GM11168 (cell line): Measurements from ENCODE around the gene TANK.
"Not testable (repeated sequence)": the region's sequence is repeated elsewhere in the genome, so short reads cannot be mapped to it uniquely, and the experiment has no call there.

Experiments used
- in situ Hi-C: fragments of 300-500 bp; cut with MboI; formaldehyde crosslinking; loops from one replicate; pipeline ENCODE4 v1.12.0; 2022; ENCODE audit warnings: low sequenced_read_pairs; ENCODE audit not compliant: unreplicated experiment

Gene TANK

GRCh38 chr2:161217597-161218185, 57.5 kb downstream of the TANK start:
- in situ Hi-C loops, result no loop called here

DNA sequence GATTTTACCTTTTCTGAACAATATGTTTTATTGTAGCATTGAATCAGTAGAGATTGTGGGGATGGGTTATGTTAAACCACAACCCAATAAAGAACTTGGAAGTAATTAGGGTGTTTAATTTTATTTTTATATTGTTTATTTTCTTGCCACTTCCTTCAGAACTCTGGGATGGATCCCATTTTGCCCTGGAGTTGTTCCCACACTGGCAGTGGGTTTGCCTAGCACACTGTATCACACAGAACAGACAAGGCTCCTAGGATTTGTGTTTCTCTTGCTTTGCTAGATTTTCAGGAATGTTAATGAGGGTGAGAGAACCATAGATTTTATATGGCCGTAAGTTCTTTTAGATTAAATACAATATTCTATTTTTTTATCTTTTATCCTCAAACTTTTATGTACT, 59.0 kb downstream of the TANK start:
- in situ Hi-C loops, result no loop called here

GRCh38 chr2:161223139-161223732, 63.0 kb downstream of the TANK start:
- in situ Hi-C loops, result no loop called here

DNA sequence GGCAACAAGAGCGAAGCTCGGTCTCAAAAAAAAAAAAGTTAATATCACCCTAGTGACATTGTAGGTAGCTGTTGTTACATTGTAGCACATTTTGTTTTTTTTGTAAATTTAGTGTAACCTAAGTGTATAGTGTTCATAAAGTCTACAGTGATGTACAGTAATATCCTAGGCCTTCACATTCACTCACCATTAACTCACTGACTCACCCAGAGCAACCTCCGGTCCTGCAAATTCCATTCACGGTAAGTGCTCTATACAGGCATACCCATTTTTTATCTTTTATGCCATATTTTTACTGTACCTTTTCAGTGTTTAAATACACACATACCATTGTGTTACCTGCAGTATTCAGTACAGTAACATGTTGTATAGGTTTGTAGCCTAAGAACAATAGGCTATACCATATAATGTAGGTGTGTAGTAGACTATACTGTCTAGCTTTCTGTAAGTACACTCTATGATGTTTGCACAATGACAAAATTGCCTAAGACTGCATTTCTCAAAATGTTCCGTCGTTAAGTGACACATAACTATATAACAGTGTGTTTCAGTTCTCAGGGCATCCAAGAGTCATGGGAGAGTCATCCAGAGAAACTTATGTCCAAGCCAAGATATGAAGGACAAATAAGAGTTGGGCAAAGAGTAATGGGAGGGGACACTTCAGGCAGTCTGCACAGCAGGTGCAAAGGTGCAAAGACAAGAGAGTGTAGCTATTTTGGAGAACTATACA, 68.4 kb downstream of the TANK start:
- in situ Hi-C loops, result no loop called here

DNA sequence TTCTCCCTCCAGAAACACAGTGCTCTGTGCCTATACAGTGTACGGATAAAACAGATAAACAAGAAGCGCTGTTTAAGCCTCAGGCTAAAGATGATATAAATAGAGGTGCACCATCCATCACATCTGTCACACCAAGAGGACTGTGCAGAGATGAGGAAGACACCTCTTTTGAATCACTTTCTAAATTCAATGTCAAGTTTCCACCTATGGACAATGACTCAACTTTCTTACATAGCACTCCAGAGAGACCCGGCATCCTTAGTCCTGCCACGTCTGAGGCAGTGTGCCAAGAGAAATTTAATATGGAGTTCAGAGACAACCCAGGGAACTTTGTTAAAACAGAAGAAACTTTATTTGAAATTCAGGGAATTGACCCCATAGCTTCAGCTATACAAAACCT, 70.7 kb downstream of the TANK start:
- in situ Hi-C loops, result no loop called here

DNA sequence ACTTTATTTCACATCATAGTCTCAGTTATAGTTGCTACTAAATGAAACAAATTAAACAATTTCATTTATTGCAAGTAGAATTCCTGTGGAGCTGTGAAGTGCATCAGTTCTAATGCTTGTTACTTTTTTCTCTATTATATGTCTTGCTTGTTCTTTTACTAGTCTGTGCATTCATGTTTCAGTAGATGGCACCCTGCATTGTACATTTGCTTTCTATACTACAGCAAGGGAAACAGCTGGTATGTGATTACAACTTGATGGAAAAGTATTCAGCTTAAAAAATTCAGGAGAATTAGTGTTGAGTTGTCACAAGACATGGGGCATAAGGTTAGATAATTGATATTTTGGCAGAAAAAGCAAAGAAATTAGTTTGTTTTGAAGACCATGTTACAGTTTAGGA, 72.3 kb downstream of the TANK start:
- in situ Hi-C loops, result no loop called here

DNA sequence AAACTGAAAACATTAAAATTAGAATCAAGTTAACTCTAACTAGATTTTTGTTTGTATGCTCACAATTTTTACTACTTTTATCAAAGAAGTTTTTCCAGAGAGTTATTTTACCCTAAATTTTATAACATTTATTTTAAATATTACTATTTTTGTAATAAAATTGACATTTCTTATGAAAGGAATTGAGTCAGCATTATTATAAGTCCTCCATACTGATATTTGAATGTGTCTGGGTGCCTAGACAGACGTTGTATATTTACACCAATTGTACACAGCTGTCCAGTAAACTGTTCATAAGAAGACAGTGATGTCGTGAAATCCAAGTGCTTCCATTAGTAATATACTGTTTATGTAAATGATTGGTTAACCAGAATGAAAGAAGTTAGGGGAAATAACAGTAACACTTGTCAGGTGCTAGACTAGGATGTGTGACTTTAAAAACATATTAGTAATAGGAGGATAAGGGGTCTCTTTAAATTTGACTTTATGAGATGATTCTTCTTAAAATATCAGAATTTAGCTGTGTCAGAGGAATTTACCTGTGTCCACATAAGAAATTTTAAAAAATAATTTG, 73.7 kb downstream of the TANK start:
- in situ Hi-C loops, result no loop called here

DNA sequence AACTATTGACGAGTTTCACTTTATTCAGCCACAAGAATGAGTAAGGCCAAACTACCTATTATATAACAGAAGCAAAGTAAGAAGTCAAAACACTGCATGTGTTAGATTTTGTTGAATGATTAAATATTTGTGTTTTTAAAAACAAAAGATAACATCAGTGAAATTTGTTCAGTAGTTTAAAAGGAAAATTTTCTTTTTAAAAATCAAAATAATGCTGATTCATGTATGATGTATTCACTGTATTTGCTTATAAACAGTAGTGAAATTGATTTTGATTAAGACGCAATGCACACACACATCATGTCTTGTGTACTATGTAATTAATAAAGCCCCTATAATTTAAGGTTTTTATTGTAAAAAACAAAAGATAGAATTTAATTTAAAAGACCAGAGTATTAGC, 74.4 kb downstream of the TANK start:
- in situ Hi-C loops, result no loop called here

- in situ Hi-C loops, result no loop called here
Measured at GRCh38 chr2:161237392-161238264, 77.4 kb downstream of the TANK start.

GRCh38 chr2:161238265-161238559, 78.0 kb downstream of the TANK start:
- in situ Hi-C loops, result no loop called here

- in situ Hi-C loops, result no loop called here
Measured at GRCh38 chr2:161238560-161239325, 78.5 kb downstream of the TANK start.

- in situ Hi-C loops, result no loop called here
Measured at GRCh38 chr2:161239326-161240109, 79.3 kb downstream of the TANK start.

DNA sequence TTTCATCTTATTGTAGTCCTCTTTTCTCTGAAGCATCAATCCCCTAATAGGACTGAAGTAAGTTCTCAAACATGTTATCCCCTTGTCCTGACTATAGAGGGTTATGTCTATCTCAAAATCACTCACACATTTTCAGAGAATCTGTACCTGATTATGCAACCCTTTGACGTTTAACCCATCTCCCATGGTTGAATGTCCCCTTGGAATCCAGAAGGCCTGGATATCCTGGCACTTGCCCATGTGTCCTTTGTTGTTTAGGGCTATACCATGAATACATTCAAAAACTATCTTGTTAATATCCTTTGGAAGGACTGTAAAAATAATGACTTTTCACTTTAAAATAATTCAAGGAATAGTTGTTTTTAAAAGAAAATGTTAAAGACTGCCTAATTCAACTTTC, 81.7 kb downstream of the TANK start:
- in situ Hi-C loops, result no loop called here

GRCh38 chr2:161243312-161243711, 83.1 kb downstream of the TANK start:
- in situ Hi-C loops, result no loop called here

GRCh38 chr2:161243905-161244304, 83.7 kb downstream of the TANK start:
- in situ Hi-C loops, result no loop called here

- in situ Hi-C loops, result not testable (repeated sequence)
Measured at GRCh38 chr2:161244387-161245260, 84.4 kb downstream of the TANK start.

- in situ Hi-C loops, result no loop called here
Measured at GRCh38 chr2:161245261-161245553, 85.0 kb downstream of the TANK start.

DNA sequence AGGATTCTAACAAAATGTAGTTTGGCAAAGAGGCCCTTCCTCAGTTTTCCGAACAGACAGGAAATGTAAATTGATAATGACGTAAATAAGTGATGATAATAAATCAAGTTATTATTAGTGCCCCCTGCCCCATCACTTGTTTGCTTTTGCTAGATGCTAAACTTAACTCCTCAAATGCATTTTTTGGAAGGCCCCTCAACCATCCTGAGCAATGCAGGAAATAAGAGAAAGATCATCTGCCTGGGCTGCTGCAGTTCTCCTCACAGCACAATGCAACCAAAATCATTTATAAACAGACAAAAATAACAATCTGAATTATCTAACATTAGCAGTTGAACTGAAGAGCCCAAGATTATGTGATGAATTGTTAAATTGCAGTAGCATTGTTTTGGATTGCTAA, 85.4 kb downstream of the TANK start:
- in situ Hi-C loops, result no loop called here

DNA sequence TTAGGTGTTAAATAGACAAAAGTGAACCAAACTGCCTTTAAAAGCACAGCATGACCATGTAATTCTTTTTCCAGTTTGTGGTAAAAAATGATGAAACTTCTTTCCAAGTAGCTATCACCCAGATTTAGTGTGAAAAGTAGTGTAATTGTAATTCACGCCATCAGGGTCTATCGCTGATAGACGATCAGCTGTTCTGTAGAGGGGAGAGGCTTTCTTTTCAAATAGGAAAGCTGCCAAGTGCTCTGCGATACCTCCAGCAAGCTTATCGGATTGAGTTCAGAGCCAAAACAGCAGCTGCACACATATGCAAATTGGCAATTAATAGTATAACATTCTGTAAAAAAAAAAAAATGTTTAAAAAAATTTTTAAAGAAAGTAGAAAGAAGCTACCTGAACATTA, 86.1 kb downstream of the TANK start:
- in situ Hi-C loops, result no loop called here
